ENCODE data around the gene RBMS3.

GRCh38 chr3:29940759-29941323, 660.0 kb downstream of the RBMS3 start:
- no peak for TF ChIP-seq CTCF (conservative IDR thresholded peaks at IDR 0.05; ENCODE audit: low read length)
- no peak for TF ChIP-seq EZH2phosphoT487 (IDR thresholded peaks at IDR 0.05; ENCODE audit: borderline replicate concordance, low read depth, low read length)

Measured in OCI-LY7 (cell line).